Fibroblast of villous mesenchyme (primary cell): Measurements from ENCODE around the gene HAX1. TPM values are rescaled to one million over a fixed set of nuclear protein-coding genes. Genes with fewer than 3 reads are reported as not detected.
"Not testable (repeated sequence)": the region's sequence is repeated elsewhere in the genome, so short reads cannot be mapped to it uniquely, and the experiment has no call there.

Experiments used
- DNase-seq: peaks from one replicate; pipeline ENCODE4 v3.0.0-alpha.2; 2010; ENCODE audit warnings: low read depth
- H3K4me3 ChIP-seq: 2 replicates; pipeline ENCODE4 v1.5.1; 2011; ENCODE audit warnings: low read depth, mild to moderate bottlenecking, low read length
- total RNA-seq: library from RNA; depleted of rRNA; stranded (reverse); fragments of >200 nt; gene quantifications from 2 replicates; pipeline ENCODE4 v1.2.3, GENCODE V29; 2012
- TF ChIP-seq, protein P1 (sequence below): IDR thresholded peaks from 2 replicates; pipeline ENCODE4 v1.5.1; 2012; ENCODE audit warnings: low read depth, mild to moderate bottlenecking, low read length; ENCODE audit not compliant: insufficient read depth

Gene HAX1
- total RNA-seq, 1 donor, result 165 TPM

GRCh38 chr1:154306151-154306550, 33.7 kb downstream of the HAX1 start:
- no peak overlapping the region for H3K4me3 ChIP-seq
- no peak for DNase-seq
- TF ChIP-seq, protein P1, sequence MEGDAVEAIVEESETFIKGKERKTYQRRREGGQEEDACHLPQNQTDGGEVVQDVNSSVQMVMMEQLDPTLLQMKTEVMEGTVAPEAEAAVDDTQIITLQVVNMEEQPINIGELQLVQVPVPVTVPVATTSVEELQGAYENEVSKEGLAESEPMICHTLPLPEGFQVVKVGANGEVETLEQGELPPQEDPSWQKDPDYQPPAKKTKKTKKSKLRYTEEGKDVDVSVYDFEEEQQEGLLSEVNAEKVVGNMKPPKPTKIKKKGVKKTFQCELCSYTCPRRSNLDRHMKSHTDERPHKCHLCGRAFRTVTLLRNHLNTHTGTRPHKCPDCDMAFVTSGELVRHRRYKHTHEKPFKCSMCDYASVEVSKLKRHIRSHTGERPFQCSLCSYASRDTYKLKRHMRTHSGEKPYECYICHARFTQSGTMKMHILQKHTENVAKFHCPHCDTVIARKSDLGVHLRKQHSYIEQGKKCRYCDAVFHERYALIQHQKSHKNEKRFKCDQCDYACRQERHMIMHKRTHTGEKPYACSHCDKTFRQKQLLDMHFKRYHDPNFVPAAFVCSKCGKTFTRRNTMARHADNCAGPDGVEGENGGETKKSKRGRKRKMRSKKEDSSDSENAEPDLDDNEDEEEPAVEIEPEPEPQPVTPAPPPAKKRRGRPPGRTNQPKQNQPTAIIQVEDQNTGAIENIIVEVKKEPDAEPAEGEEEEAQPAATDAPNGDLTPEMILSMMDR, result no peak

- not testable (repeated sequence) for H3K4me3 ChIP-seq, DNase-seq
Measured at GRCh38 chr1:154307670-154308270, 35.3 kb downstream of the HAX1 start.

DNA sequence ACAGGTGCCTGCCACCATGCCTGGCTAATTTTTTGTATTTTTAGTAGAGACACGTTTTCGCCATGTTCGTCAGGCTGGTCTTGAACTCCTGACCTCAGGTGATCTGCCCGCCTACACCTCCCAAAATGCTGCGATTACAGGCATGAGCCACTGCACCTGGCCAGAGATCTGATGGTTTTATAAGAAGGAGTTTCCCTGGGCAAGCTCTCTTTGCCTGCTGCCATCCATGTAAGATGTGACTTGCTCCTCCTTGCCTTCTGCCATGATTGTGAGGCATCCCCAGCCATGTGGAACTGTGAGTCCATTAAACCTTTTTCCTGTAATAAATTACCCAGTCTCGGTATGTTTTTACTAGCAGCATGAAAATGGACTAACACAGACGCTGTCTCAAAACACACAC, 36.7 kb downstream of the HAX1 start:
- DNase-seq, H3K4me3 ChIP-seq: not testable (repeated sequence)

DNA sequence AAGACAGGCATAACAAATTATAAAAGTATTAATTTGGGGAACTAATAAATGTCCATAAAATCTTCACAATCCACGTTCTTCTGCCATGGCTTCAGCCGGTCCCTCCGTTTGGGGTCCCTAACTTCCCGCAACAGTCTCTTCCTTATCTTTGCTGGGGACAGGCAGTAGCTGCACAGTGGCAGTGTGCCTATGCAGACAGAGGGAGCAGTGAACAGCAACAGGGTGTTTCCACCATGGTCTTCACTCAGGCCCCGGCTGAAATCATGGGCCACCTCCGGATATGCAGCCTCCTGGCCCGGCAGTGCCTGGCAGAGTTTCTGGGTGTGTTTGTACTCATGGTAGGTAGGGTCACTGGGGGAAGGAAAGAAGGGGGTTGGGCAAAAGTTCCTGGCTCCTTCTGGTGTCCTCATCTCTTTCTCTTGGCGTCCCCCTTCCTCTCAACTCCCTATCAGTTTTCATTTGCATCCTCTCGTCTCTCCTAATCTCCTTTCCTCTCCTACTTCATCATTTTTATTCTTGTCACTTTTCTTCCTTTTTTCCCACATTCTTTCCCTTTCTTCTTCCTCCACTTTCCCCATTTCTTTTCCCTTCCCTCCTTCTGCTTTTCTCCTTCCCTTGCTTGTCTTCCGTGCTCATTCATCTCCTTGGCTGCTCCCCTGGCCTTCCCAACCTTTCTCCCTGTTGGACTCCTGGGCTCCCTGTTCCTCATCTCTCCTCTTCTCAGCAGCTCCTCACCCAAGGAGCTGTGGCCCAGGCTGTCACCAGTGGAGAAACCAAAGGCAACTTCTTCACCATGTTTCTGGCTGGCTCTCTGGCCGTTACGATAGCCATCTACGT, 40.0 kb downstream of the HAX1 start:
- DNase-seq, H3K4me3 ChIP-seq: not testable (repeated sequence)

DNA sequence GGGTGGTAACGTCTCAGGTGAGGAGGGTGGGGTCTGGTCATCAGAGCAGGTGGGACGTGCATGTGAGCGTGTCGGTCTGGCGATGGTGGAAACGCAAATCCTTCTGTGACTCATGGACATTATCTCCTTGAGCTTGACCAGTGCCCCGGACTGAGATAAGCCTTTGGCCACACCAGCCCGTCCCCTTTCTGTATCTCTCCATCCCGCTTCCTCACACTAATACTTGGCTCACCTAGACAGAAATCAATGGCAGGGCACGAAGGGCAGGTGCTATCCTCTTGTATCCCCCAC, 40.6 kb downstream of the HAX1 start:
- TF ChIP-seq, protein P1, result no peak
- H3K4me3 ChIP-seq, result no peak overlapping the region
- DNase-seq, result no peak

DNA sequence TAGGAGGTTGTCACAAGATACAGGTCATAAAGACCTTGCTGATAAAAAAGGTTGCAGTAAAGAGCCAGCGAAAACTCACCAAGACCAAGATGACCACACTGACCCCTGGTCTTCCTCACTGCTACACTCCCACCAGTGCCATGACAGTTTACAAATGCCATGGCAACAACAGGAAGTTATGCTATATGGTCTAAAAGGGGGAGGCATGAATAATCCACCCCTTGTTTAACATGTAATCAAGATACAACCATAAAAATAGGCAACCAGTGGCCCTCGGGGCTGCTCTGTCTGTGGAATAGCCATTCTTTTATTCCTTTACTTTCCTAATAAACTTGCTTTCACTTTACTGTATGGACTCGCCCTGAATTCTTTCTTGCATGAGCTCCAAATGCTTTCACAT, 41.8 kb downstream of the HAX1 start:
- not testable (repeated sequence) for H3K4me3 ChIP-seq, DNase-seq

DNA sequence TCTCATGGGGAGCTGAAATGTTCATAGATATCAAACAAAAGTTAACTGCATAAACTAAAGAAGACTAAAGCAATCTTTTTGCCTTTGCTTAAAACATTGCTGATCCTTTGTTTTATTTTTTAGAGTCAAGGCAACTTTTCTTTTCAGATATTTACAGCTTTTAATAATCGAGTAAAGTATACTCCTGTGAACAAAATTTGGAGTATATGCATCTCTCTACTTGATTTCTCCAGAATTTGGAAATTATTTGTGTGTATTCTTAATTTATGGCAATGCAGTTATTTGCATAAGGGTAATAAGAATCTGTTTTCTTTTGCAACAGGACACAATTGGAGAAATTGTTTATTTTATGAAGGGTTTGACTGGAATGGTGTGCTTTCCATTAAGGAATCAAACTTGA, 44.3 kb downstream of the HAX1 start:
- DNase-seq, result no peak
- no peak overlapping the region for H3K4me3 ChIP-seq
- TF ChIP-seq, protein P1, result no peak

GRCh38 chr1:154318386-154318785, 46.0 kb downstream of the HAX1 start:
- TF ChIP-seq, protein P1, result no peak
- no peak for DNase-seq
- no peak overlapping the region for H3K4me3 ChIP-seq

- TF ChIP-seq, protein P1, result no peak
- H3K4me3 ChIP-seq, result no peak within 1 kb of the TSS
- peak; percentile 68 for DNase-seq
Measured at GRCh38 chr1:154320882-154321608, 48.6 kb downstream of the HAX1 start, which contains the start of gene AQP10. TSS of gene AQP10 (plus strand) at chr1:154321093. CDS start at chr1:154321156, 63 bp downstream.

DNA sequence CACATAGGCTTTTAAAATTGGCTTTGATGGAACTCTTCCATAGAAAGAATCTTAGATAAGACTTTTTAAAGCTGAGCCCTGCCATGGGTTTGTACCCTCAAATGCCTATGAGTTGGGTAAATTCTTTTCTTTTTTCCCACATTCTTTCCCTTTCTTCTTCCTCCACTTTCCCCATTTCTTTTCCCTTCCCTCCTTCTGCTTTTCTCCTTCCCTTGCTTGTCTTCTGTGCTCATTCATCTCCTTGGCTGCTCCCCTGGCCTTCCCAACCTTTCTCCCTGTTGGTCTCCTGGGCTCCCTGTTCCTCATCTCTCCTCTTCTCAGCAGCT, 49.1 kb downstream of the HAX1 start:
- not testable (repeated sequence) for DNase-seq, H3K4me3 ChIP-seq
